HG03575 (cell line): ENCODE measurements around the gene SIAE.

Experiments used
- ATAC-seq: cut with Tn5 transposase; IDR thresholded peaks from one replicate; pipeline ENCODE4 v1.9.1; 2021; ENCODE audit not compliant: unreplicated experiment, insufficient number of reproducible peaks, low FRiP score; ENCODE audit errors: extremely low read depth

SIAE gene

DNA sequence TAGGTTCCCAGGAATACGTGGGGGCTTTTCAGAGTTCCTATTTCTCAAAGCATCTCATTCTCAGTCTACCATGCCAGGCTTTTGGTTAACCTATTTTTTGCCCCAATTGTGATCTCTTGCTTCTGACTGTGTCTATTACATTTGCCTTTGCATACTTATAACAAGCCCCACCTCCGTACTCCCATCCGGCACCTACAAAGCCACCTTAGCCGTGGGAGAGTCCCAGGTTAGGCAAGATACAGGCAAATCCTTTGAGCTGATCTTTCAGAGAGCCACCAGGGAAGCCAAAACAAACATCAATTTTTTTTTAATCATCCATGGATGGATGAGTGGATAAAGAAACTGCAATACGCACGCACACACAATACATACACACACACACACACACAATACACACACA lies 80.9 kb downstream of the SIAE start:
- ATAC-seq, result no peak

DNA sequence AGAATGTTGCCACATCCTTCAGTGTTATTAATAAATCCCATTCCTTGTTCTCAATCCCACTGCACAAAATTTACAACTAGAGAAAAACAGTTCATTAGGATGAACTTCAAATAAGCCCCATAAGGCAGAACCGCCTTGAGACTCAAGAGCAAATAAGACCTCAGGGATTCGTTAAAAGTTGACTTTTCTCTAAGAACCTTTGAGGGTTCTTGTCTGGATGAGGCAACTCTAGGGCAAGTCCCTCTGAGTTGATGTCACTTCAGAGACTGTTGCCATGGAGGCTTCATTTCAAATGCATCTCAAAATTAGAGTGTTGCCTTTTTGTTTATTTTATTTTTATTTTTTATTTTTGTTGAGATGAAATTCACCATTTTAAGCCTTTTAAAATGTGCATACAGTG lies 82.1 kb downstream of the SIAE start:
- no peak for ATAC-seq

DNA sequence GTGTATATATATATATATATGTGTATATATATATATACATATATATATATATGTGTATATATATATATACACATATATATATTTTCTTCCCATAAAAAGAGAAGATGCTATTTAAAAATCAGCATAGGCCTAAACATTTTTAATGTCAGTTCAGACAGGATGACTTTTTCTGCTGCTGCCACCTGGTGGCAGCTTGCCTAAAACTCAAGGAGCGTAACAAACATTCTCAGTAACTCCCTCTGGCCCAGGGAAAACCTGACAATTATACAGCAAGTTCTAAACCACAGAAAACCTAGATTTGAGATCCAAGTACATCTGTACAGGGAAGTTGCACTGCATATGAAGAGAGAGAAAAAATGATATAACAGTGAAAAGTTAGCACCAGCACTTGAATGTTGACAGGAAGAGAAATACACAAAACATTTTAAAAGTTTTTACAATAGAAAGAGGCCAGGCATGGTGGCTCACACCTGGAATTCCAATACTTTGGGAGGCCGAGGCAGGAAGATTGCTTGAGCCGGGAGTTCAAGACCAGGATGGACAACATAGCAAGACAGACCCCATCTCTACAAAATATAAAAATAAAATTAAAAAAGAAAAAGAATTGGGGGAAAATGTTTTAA lies 87.2 kb downstream of the SIAE start:
- ATAC-seq, result no peak

DNA sequence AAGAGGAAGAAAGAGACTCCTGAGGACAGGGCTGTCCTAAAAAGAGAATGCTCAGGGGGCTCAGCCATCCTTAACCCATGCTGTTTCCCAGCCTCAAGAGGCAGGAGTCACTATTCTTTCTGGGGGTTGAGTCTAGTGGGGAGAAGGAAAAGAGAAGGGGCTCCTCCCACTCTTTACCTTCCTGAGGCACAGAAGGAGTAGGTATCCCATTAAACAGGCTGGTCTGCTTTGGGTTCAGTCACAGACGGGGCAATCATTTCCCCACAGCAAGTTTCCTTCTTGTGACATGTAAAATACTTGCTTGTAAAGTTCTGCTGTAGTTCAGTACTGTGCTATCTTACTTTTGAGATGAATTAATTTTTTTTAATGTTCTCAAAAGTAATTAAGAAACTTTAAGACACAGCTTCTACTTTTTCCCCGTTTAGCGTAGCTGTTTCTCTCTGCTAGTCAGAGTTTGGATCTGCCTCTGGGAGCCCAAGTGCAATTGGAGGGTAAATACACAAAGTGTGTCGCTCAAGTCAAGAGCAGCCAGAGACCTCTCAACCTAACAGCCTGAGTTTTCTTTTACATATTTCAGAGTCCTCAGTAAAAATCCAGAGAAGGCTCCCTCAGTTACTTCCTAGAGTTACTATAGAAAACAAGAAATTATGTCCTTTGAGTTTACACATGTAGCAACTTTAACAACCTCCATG lies 88.7 kb downstream of the SIAE start:
- ATAC-seq, result no peak

DNA sequence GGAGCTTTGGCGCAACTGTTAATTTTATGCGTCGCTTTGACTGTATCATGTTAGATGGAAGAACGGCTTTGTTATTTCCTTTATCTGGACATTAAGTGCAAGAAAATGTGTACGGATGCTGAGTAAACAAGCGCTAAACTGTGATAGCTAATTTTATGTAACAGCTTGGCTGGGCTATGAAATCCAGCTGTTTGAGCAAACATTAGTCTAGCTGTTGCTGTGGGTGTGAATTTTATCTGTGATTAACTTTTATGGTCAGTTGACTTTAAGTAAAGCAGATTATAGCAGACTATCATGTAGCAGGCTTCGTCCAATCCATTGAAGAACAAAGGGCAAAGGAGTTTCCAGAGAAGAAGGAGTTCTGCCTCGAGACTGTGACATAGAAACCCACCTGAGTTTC lies 89.8 kb downstream of the SIAE start:
- ATAC-seq, result no peak
